Non-pigmented ciliary epithelial cell (primary cell): ENCODE data around the gene KCNJ5.
"Not testable (repeated sequence)": the region's sequence is repeated elsewhere in the genome, so short reads cannot be mapped to it uniquely, and the experiment has no call there.

Source experiments
- DNase-seq: peaks from one replicate; pipeline ENCODE4 v3.0.0-alpha.2; 2010; ENCODE audit warnings: low read depth

Gene KCNJ5

DNA sequence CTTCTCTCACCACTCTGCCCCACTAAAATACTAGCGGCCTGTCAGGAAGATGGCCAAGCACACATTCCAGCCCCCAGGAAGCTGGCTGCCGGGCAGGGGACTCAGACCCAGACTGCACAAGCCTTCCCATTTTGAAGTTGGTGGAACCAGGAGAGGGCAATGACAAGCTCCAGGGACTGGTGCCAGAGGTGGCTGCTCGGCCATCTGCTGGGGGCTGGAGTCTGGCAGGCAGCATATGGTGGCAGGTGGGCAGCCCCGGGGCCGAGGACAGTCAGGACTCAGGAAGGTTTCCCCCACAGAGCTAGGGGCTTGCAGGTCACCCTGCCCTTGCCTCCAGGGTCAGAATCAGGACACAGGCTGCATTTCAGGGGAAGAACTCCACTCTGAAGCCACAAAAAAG is 22.6 kb downstream of the KCNJ5 start:
- DNase-seq: no peak

DNA sequence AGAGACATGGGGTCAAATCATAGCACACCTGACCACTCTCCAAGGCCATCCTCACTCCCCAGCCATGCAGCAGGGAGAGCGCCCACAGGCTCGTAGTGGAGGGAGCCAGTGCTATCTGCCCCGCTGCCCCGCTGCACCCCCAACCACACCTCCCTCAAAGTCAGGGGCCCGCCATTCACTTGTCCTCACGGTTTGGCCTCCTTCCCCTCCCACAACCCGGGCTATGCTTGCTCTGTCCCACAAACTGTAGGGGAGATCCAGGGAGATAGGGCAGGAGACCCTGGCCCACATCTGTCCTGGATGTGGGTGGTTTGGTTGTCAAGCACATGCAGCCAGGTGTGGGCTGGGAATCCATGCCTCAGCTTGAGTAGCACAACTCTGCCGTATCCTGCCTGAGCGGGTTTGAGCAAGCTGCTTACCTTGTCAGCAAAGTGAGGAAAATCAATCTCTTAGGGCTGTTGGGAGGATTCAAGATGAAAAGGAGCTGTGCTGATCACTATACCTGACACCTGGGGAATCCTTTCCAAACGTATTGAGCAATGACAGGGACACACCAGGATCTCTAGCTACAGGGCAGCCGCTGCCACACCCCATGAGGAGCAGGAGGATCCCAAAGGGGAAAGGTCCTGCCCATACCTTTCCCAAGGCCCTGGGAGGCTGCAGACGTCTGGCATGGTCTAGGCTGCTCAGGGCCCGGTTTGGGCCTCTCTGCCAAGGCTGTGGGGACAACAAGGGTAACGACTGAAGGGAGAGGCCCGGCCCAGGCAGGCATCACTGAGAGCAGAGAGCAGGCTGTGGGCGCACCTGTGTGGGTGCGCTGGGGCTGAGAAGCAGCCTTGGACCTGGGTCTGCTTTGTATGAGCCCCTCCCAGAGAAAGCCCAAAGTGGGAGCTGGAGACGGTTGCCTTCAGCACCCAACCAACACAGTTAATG is 23.3 kb downstream of the KCNJ5 start:
- no peak for DNase-seq

GRCh38 chr11:128915149-128915521 is 24.0 kb downstream of the KCNJ5 start:
- no peak for DNase-seq

DNA sequence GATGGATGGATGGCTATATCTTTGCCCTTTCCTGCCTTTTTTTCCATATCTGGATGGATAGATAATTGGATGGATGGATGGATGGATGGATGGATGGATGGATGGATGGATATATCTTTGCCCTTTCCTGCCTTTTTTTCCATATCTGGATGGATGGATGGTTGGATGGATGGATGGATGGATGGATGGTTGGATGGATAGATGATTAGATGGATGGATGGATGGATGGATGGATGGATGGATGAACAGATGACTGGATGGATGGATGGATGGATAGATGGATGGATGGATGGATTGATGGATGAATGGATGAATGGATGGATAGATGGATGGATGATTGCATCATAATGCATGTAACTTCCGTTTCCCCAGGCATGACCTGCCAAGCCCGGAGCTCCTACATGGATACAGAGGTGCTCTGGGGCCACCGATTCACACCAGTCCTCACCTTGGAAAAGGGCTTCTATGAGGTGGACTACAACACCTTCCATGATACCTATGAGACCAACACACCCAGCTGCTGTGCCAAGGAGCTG is 24.9 kb downstream of the KCNJ5 start:
- no peak for DNase-seq

- no peak for DNase-seq
These were observed 25.5 kb downstream of the KCNJ5 start for GRCh38 chr11:128916681-128917080.

- no peak for DNase-seq
These were observed 26.1 kb downstream of the KCNJ5 start for GRCh38 chr11:128917144-128917724.

- no peak for DNase-seq
These were observed 28.1 kb downstream of the KCNJ5 start for GRCh38 chr11:128919216-128919615.

GRCh38 chr11:128919635-128920034 is 28.5 kb downstream of the KCNJ5 start:
- not testable (repeated sequence) for DNase-seq

GRCh38 chr11:128920666-128921065 is 29.5 kb downstream of the KCNJ5 start:
- DNase-seq: no peak

- no peak for DNase-seq
These were observed 30.6 kb downstream of the KCNJ5 start for GRCh38 chr11:128921793-128922192.

GRCh38 chr11:128924104-128924503 is 32.9 kb downstream of the KCNJ5 start:
- no peak for DNase-seq

- DNase-seq: no peak
These were observed 33.5 kb downstream of the KCNJ5 start for GRCh38 chr11:128924510-128925249.

DNA sequence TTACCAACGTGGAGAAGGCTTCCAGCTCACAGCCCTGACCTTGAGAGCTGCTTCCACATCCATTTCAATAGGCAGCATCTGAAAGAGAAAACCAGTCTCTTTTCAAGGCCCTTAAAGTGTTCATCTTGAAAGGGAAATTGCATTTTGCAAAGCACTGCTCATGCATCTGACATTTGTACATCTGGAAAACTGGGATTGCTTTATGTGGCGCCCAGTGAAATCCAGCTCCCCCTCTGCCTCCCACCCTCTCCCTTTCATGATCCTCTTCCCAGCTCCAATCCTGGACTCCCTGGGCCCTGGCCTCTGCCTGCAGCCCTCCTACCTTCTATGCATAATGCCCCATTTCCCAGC is 34.1 kb downstream of the KCNJ5 start:
- DNase-seq: no peak

- DNase-seq: no peak
These were observed 34.8 kb downstream of the KCNJ5 start for GRCh38 chr11:128926000-128926399.

DNA sequence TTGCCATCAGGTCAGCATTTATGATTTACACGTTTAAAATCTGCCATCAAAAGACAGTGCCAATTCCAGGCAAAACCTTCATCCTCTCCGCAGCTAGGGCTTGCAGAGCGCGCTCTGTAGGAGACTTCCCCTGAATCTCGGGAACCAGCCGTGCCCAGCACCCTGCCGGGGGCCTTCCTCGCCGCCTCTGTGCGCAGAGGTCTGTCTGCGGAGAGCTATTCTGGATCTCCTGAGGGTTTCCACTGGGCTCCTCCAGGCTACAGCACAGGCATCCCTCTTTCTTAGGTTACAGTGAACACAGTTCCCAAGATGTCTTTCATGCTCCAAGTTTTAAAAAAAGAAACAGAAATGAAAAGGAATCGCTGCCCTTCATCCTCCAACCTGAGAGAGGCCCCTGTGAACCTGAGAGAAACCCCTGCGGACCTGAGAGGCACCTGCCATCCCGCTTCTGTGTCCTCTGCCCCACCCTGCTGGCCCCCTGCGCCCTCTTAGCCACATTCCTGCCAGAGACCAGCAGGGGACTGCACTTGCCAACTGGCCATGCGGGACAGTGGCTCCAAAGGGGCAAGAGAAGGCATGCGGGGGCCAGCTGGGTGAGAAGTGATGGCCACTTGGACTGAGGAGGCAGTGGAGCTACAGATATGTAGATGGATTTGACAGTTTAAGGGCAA is 35.4 kb downstream of the KCNJ5 start:
- DNase-seq: no peak

DNA sequence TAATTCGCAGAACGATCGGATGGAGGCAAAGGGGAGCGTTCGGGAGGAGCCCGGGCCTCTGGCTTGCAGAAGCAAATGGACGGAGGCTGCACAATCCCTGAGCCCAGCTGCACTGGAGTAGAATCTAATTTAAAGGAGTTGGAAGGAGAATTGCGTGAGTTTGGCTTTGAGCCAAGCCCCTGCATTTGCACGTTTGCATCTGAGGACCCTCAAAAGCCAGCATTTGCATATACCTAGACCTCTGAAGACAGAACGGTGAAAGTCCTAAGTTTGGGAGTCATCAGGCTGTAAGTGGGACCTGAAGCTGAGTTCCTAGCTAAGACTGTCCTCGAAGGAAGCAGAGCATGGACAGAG is 35.9 kb downstream of the KCNJ5 start:
- DNase-seq: no peak

- DNase-seq: no peak
These were observed 36.7 kb downstream of the KCNJ5 start for GRCh38 chr11:128927683-128928336.

- DNase-seq: no peak
These were observed 37.2 kb downstream of the KCNJ5 start for GRCh38 chr11:128928400-128928799.

DNA sequence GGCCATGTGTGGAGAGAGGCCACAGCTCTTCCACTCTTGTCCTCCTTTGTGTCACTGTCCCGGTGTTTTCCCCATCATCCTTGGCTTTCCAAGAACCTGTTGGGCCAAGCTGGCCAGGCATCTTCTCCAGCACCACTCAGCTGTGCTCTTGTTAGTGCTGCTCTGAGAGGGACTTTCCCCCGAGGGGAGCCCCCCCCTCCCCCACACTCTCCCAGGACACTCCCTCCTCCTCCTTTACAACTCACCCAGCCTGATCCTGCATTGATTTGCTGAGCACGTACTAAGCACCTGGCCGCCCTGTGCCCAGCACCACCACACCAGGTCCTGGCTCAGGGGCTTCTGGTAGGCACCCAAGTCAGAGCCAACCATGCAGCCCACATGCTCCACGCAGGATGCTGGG is 38.3 kb downstream of the KCNJ5 start:
- no peak for DNase-seq

GRCh38 chr11:128929991-128930390 is 38.8 kb downstream of the KCNJ5 start:
- no peak for DNase-seq

DNA sequence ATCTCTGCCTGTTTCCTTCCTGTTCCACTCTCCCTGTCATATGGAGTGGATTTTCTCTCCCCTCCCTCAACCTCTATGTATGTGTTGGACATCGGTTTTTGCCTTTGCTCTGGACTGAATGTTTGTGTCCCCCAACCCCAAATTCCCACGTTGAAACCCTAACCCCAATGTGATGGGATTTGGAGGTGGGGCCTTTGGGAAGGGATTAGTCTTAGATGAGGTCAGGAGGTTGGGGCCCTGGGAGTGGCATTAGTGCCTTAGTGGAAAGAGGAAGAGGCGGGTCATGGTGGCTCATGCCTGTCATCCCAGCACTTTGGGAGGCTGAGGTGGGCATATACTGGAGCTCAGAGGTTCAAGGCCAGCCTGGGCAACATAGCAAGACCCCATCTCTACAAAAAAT is 39.9 kb downstream of the KCNJ5 start:
- DNase-seq: no peak

DNA sequence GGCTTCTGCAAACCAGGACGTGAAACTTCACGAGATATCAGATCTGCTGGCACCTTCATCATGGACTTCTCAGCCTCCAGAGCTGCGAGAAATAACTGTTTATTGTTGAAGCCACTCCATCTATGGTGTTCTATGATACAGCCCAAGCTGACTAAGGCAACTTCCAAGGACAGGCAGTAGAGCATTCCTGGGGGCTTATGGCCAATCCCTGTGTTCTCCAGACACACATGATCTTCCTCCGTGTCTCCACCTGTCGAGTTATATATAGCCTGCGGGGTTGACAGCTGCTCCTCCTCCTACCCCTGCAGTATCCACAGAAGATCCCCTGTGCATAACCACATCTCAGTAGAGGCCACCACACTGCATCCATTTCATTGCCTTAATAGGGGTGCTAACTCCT is 40.5 kb downstream of the KCNJ5 start:
- DNase-seq: no peak
